GM21737 (cell line): ENCODE measurements around the gene CLHC1.
"Not testable (repeated sequence)": the region's sequence is repeated elsewhere in the genome, so short reads cannot be mapped to it uniquely, and the experiment has no call there.

ENCODE experiments used
- ATAC-seq: cut with Tn5 transposase; IDR thresholded peaks from one replicate; pipeline ENCODE4 v1.9.1; 2021; ENCODE audit warnings: mild to moderate bottlenecking, moderate library complexity; ENCODE audit not compliant: unreplicated experiment

Gene CLHC1

GRCh38 chr2:55155206-55155605 is 76.9 kb downstream of the CLHC1 start:
- ATAC-seq: no peak

- ATAC-seq: no peak
Measured at GRCh38 chr2:55154525-55155030, 77.5 kb downstream of the CLHC1 start.

- no peak for ATAC-seq
Measured at GRCh38 chr2:55153584-55154299, 78.4 kb downstream of the CLHC1 start.

- no peak for ATAC-seq
Measured at GRCh38 chr2:55152475-55153412, 79.3 kb downstream of the CLHC1 start.

- ATAC-seq: no peak
Measured at GRCh38 chr2:55151733-55152433, 80.2 kb downstream of the CLHC1 start.

- peak; percentile 71 for ATAC-seq
Measured at GRCh38 chr2:55150834-55151233, 81.3 kb downstream of the CLHC1 start.

GRCh38 chr2:55148269-55148668 is 83.8 kb downstream of the CLHC1 start:
- no peak for ATAC-seq

GRCh38 chr2:55147531-55147930 is 84.6 kb downstream of the CLHC1 start:
- no peak for ATAC-seq

GRCh38 chr2:55147041-55147440 is 85.1 kb downstream of the CLHC1 start:
- no peak for ATAC-seq

- no peak for ATAC-seq
Measured at GRCh38 chr2:55146263-55146662, 85.8 kb downstream of the CLHC1 start.

- no peak for ATAC-seq
Measured at GRCh38 chr2:55144922-55145820, 86.9 kb downstream of the CLHC1 start.

GRCh38 chr2:55143706-55144105 is 88.4 kb downstream of the CLHC1 start:
- not testable (repeated sequence) for ATAC-seq

GRCh38 chr2:55142518-55142917 is 89.6 kb downstream of the CLHC1 start:
- ATAC-seq: no peak

GRCh38 chr2:55141572-55142413 is 90.3 kb downstream of the CLHC1 start:
- ATAC-seq: no peak

- ATAC-seq: no peak
Measured at GRCh38 chr2:55140316-55141219, 91.5 kb downstream of the CLHC1 start.

- ATAC-seq: no peak
Measured at GRCh38 chr2:55139305-55139704, 92.8 kb downstream of the CLHC1 start.

GRCh38 chr2:55138882-55139229 is 93.2 kb downstream of the CLHC1 start:
- no peak for ATAC-seq
